Mucosa of gallbladder (tissue), 1 donor: Measurements from ENCODE around the gene OASL. TPM values are rescaled to one million over a fixed set of nuclear protein-coding genes. Genes with fewer than 3 reads are reported as not detected.
A peak's percentile ranks its signal among the peaks of the same experiment; 100 is the strongest.

Experiments used
- DNase-seq: peaks from one replicate; pipeline ENCODE4 v3.0.0-alpha.2; 2020; ENCODE audit warnings: low spot score
- total RNA-seq: library from RNA; stranded (reverse); gene quantifications from one replicate; pipeline ENCODE4 v1.2.1, GENCODE V29; 2021
- donor health status: DM: no; HTN: no; CAD: no.

The OASL gene
- total RNA-seq, 1 donor from 2014 or later: 3.1 TPM

DNA sequence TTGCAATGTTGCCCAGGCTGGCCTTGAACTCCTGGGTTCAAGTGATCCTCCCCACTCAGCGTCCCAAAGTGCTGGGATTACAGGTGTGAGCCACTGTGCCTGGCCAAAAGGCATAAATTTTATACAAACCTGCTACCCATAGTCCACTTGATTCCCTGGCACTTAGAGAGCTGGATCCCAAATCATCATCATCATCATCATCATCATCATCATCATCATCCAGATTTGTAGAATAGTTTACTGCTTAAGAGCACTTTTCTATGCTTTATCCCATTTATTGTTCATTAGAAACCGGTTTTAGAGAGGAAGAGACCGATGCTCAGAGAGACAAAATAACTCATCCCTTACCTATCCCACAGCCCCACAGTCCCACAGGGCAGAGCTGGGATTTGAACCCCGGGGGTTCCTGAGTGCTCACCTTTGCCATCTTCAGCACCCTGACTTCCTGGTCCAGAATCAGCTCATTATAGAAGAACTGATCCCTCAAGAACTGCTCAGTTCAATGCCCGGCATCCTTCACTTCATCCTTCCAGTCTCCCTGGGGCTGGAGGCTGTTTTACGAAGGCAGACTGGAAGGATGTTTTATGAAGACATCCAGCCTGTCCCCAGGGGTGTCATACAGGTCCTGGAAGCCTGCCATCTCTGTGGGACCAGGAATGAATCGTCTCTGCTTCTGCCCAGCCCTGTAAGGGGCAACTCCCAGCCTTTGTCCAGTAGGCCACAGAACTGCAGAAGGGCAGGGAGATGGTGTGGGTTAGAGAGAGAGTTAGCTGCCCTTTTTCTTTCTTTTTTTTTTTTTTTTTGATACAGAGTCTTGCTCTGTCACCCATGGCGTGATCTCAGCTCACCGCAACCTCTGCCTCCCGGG is 20.2 kb upstream of the OASL start:
- DNase-seq: no peak

DNA sequence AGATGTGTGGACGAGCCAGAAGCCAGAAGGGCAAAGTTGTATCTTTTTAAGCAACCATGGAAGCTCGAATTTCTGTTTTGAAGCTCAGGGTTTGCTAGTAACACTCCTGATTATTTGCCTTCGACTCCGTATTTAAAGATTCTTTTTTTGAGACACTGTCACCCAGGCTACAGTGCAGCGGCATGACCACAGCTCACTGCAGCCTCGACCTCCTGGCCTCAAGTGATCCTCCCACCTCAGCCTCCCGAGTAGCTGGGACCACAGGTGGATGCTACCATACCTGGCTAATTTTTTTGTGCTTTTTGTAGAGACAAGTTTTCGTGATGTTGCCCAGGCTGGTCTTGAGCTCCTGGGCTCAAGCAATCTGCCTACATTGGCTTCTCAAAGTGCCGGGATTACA is 18.7 kb upstream of the OASL start:
- no peak for DNase-seq

DNA sequence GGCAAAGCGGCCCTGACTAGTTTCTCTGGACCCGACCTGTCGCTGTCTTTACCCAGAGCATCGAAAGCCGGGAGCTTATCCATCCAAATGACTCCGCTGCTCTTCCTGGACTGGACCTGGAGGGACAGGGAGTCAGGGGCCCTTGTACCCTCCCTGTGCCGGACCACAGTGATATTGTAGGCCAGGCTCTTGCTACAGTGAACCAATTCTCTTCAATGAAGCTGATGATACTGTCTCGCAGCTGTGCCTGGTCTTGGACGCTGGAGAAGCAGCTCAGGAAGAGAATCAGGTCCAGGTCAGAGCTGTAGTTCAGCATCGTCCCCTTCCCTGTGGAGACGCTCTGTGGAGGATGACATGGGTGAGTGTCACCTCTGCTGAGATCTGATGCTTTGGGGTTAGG is 14.7 kb upstream of the OASL start:
- no peak for DNase-seq

DNA sequence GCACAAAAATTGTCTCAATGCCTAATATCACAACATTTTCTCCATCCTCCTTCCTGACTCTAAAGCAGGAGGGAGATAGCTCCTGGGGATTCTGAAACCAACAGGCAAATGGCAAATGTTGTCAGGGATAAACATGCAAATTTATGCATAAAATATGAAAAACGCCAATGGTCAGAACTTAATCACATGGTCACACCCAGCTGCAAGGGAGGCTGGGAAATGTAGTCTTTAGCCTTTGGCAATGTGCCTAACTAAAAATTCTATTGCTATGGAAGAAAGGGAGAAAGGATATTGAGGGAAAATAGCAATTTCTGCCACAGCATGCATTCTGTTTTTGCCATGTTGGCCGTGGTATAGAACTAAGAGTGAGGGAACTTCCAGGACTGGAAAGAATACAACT is 11.7 kb upstream of the OASL start:
- no peak for DNase-seq

DNA sequence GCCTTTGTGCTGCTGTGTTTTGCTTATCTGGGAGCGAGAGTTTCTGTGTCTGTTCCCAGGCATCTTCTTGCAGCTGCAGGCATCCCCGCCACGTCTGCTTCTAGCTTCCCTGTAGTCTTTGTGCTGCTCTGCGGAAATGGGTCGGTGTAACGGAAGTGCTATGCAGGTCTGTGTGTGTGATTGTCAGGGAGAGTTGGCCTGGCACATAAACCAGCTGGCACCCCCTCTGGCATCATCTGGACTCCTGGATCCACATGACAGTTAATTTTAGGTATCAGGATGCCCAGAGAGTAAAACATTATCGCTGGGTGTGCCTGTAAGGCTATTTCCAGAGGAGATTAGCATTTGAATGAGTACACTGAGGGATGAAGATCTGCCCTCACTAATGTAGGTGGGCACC is 9.4 kb upstream of the OASL start:
- no peak for DNase-seq

DNA sequence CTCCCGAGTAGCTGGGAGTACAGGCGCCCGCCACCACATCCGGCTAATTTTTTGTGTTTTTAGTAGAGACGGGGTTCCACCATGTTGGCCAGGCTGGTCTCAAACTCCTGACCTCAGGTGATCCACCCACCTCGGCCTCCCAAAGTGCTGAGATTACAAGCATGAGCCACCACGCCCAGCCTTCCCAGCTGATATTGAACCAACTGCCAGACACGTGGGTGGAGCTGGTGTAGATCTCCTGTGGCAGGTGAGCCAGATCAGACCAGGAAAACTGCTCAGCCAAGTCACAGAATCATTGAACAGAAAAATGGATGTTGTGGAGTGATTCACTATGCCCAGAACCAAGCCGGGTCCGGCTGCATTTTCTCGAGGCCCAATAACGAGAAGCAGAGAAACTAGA is 8.4 kb upstream of the OASL start:
- DNase-seq: peak; percentile 60

DNA sequence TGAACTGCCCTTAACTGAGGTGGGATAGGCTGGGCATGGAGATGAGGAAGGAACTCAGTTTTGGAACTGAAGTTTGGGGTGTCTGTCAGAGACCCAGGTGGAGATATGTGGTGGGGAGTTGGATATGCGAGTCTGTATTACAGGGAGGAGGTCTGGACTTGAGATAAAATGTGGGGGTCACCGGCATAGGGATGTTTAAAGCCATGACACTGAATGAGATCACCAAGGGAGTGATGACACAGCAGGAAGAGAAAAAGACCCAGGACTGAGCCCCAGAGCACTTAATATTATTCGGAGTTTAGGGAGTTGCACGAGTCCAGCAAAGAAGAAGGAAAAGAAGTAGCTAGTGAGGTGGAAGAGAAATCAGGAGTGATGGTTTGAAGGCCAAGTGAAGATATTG is 4.0 kb upstream of the OASL start:
- DNase-seq: no peak

DNA sequence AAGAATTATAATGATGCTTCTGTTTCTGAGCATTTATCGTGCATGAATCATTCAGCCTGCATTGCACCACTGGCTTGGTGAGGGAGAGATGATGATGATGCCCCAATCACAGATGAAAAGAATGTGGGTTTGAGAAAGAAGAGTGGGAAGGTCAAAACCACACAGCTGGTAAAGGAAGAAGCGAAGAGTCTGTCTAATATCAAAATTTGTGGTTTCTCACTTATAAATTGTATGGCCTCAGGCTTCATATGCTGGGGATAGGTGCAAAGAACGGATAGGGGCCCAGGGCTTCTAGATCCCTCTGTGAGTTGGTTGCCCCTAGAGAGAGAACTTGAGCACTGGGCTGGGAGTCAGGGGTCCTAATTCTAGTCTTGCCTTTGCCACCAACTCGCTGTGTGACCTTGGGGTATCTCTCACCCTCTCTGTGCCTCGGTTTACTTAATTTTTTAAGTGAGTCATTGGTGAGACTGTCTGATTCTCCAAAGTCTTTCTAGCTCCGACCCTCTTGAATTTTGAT is 2.2 kb downstream of the OASL start:
- DNase-seq: no peak

DNA sequence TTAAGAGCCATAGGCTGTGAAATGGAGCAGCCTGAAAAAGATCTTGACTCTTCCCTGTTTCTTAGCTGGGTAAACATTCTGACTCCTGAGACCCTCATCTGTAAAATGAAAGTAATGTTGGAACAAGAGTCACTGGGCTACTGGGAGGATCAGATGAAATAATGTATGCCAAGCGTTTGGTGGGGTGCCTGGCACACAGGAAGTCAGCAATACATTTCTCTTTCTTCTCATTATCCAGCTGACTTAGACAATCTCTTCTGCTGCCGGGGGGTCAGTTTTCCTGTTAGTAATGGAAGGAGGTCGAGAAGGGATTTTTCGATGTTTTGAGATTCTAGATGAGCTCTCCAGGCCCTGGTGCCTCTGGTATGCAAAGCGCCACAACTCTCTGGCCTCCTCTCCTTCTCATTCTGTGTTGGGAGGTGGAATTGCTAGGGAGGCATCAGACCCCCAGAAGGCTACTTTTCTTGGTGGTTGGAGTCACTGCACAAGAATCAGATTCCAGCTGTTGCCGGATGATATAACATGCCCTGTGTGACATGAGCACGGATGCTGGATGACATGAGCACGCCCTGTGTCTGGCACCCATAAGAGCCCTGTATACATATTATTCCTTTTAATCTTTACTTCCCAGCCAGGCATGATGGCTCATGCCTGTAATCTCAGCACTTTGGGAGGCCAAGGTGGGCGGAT is 4.3 kb downstream of the OASL start:
- DNase-seq: no peak

DNA sequence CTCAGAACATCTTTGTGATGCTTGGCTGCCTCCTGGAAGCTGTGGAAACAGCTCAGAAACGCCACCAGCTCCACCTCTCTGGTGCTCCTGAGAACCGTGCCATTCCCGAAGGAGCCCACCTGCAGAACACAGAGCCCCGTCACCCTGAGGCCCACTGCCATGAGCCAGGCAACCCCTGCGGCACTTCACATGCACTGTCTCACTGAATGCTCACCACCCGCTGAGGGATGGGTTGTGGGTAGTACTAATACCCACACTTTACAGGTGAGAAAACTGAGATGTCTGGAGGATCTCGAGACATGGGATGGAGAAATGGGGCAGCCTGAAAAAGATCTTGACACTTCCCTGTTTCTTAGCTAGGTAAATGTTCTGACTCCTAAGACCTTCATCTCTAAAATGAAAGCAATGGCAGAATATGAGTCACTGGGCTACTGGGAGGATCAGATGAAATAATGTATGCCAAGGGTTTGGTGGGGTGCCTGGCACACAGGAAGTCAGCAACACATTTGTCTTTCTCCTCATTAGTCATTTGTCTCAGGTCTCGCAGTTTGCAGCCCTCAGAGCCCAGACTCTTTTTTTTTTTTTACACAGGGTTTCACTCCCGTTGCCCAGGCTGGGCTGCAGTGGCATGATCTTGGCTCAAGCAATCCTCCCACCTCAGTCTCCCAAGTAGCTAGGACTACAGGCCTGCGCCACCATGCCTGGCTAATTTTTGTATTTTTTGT is 5.3 kb downstream of the OASL start:
- no peak for DNase-seq

DNA sequence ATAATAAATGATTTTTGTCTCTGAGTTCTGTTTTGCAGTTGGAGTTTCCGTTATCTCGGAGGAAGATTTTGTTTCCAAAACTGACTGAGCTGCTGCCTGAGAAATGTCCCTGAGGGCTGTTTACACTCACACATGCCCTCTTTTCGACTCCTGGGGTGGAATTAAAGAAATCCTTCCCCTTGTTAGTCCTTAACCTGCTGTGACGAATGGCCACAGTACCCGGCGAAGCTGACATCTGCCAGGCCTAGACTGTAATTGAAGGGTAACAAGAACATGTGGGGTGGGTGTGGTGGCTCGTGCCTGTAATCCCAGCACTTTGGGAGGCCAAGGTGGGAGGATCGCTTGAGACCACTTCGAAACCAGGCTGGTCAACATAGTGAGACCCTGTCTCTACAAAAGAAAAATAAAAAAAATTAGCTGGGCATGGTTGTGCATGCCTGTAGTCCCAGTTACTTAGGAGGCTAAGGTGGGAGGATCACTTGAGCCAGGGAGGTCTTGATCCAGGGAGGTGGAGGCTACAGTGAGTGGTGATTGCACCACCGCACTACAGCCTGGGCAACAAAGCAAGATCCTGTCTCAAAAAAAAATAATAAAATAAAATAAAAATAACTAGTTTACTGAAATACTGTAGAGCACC is 8.4 kb downstream of the OASL start:
- DNase-seq: no peak

DNA sequence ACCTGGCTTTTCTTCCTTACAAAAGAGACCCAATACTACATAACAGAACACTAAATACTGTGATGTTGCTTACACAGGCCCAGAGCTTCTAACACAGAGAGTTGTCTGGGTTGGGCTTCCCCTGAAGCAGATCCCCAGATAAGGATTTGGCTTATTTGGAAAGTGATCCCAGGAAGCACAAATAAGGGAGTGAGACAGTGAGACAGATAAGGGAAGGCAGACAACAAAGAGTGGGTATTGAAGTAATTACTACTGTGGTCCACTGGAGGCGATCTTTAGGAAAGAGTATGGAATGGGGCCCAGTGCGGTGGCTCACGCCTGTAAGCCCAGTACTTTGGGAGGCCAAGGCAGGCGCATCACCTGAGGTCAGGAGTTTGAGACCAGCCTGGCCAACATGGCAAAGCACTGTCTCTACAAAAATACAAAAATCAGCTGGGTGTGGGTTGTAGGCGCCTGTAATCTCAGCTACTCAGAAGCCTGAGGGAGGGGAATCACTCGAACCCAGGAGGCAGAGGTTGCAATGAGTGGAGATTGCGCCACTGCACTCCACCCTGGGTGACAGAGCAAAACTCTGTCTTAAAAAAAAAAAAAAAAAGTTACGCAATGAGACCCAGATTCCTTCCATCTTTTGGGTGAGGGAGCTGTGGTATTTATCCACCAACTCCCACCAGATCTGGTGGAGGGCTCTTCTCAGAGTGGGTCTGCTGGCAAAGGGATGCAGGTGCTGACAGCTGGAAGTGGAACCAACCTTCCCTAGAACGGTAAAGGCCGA is 12.6 kb downstream of the OASL start:
- no peak for DNase-seq

DNA sequence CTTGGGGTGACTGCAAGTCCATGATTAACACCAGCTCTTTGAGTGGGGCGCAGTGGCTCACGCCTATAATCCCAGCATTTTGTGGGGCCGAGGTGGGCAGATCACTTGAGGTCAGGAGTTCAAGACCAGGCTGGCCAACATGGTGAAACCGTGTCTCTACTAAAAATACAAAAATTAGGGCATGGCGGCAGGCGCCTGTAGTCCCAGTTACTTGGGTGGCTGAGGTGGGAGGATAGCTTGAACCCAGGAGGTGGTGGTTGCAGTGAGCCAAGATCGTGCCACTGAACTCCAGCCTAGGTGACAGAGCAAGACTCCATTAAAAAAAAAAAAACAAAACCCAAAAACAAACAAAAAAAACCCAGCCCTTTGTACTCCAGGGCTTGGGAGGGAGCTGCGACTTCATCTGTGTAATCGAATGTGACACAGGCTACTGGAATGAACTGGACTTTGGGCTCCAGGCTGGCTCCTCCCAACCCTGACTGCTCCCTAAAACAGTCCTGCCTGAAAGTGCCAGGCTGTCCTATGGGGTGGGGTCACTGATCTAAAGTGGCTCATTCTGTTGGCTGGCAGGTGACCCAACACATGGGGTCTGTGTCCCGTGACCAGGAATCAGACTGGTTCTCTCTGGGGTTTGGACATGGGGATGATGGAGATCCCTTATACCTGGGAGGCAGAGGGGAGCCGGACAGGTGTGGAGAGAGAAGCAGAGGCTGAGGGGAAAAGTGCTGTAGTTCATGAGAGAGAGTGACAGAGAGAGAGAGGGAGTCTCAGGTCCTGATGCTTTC is 13.4 kb downstream of the OASL start:
- DNase-seq: peak; percentile 85

DNA sequence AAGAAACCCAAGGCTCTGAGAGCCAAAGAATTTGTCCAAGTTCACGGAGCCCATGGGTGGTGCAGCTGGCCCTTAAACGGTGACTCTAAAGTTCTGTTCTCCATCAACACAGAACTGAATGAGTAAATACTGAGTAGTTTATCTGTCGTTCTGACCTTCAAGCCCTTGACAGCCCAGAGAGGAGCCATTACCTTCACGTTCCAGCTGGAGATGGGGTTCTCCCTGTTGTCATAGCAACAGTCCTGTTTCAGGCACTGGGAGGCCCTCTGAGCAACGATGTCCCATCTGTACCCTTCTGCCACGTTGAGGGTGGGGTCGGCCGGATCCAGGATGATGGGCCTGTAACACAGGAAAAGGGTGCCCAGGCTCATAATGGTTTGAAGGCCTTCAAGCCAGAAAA is 15.2 kb downstream of the OASL start:
- DNase-seq: no peak

DNA sequence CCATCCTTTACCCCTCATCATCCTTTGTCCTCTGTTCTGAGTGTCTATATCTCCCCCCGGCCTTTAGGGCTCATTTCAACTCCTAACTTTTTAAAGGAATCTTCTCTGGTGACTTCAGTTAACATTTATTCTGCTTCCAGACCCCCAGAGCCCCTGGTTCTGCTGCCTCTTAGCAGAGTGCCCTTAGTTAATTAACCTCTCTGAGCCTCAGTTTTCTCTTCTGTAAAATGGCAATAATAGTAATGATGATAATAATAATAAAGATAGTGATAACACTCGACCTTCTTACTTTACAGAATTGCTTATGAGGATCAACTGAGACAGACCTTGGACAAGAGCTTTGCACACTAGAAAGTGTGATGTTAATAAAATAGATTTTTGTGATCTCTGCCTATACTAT is 16.3 kb downstream of the OASL start:
- DNase-seq: no peak

DNA sequence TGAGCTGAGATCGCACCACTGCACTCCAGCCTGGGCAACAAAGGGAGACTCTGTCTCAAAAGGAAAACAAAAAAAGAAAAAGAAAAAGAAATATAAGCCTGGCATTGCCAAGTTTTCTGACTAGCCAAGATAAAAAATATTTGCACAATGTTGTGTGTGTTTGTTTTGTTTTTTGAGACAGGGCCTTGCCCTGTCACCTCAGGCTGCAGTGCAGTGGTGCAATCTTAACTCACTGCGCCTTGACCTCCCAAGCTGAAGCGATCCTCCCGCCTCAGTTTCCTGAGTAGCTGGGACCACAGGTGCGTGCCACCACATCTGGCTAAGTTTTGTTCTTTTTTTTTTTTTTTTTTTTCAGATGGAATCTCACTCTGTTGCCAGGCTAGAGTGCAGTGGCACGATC is 17.3 kb downstream of the OASL start:
- no peak for DNase-seq

DNA sequence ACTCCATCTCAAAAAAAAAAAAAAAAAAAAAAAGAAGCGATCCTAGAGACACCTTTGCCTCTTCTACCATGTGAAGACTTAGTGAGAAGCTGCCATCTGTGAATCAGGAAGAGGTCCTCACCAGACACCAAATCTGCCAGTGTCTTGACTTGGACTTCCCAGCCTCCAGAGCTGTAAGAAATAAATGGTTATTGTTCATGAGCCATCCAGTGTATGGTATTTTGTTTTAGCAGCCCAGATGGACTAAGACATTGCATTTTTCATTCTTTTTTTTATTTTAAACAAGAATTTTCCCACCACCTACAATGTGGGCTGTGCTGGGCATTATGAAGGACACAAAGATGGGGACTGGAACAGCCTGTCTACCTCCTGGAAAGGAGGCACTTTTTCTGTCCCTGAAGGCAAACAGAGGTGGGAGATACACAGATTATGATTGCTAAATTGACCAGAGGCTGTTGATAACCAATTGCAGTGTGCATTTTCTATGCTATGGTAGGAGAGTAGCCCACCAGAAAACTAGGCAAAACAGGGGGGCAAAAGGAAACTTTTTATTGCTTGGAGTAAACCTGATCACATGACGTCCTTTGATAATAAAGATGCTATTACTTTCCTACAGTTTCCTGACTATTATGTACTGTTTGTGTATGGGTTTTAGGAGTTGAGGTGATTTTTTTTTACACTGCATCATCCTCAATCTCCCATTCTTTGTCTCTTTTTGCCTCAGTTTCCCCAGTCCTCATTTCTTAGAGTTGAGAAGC is 20.0 kb downstream of the OASL start:
- DNase-seq: no peak

DNA sequence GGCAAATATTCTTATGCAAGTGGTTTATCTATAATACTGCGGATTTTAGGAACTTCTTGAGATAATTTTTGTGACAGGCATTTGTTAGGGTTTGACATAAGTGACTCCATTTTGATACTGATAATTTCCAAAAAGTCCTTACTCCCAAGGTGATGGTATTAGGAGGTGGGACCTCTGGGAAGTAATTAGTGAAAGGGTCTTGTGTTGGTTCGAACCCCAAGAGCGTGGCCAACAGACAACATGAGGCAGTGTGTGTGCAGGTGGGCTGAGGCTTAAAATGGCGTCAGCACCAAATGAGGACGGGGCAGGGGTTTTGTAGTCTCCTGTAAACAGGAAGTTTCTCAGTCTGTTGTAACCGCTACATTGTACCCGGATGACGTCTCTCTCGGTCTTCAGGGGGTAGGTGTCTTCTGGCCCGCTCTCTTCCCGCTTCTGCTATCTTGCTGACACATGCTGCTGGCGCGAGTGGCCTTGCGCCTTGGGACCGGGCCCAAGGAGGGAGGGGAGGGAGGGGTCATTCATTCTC is 21.0 kb downstream of the OASL start:
- no peak for DNase-seq
